Uterus (tissue), 2 donors: ENCODE results near the gene KCTD3.

Experiments
- CTCF ChIP-seq, 4 experiments: fragments of 200-600 bp in 2 of 4; fragments of 450-650 bp in 2 of 4; sonication (generic) in 2 of 4; IDR thresholded peaks; one replicate each; pipeline ENCODE4 v1.5.1; 2016 to 2019; ENCODE audit warnings: antibody characterized with exemption in 4 of 4, mild to moderate bottlenecking in 2 of 4, moderate library complexity in 1 of 4
- POLR2A ChIP-seq, 2 donors: fragments of 450-650 bp; IDR thresholded peaks; one replicate each; pipeline ENCODE4 v1.6.1; 2016; ENCODE audit warnings: antibody characterized with exemption in 2 of 2, mild to moderate bottlenecking in 1 of 2, moderate library complexity in 1 of 2

DNA sequence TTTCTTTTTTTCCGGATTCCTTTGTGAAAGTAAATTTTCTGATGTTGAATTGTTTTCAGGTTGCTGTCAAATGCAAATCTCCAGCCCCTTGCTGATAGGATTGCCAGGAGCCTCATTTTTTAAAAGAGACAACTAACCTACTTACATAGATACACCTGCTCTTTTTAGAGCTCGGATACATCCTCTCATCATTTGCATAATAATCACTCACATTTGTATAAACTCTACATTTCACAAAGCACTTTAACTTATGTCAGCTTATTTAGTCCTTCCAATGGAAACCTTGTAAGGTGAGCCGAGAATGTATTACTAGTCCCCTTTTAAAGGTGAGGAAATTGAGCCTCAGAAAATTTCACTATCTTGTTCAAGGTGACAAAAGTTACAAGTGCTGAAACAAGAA lies 84.8 kb downstream of the KCTD3 start:
- TF ChIP-seq POLR2A (IDR thresholded peaks at IDR 0.05), result no peak
- no peak for TF ChIP-seq CTCF (IDR thresholded peaks at IDR 0.05)
